Measurements from ENCODE around the gene ATXN7.

Gene ATXN7

DNA sequence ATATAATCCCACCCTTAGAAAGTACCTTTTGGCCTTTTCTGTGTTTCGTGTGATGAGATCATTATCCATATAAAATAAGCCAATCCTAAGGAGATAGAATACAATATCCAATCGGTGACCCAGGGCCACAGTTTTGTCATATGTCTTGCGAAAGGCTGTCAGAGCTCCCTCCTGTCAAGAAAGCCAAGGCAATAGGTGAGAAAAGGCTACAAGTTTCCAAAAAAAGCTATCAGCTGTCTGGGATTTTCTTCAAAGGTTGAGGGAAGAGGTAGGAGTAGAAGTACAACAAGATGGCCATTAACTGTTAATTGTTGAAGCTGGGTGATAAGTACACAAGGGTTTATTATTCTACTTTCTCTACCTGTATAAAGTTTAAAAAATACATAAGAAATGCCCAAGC lies 155.6 kb downstream of the ATXN7 start:
- H3K4me1 ChIP-seq (ENCODE audit: control insufficient read depth, insufficient read depth, low read length, unreplicated experiment), result peaks cover 25% of the 10 kb centered on the region
- H3K4me3 ChIP-seq (ENCODE audit: low read depth, low read length), result no peak overlapping the region
- H3K27me3 ChIP-seq (ENCODE audit: insufficient read depth, low read length), result no peaks in the 10 kb centered on the region
- no peak overlapping the region for H2AFZ ChIP-seq (ENCODE audit: low read length, unreplicated experiment)
- peaks cover 49% of the 10 kb centered on the region for H3K36me3 ChIP-seq (ENCODE audit: insufficient read depth, low read length)
- H3K79me2 ChIP-seq (ENCODE audit: control insufficient read depth, insufficient read depth, low read length, unreplicated experiment), result peaks cover 44% of the 10 kb centered on the region
- no peak overlapping the region for H3K27ac ChIP-seq (ENCODE audit: low read depth, low read length)

DNA sequence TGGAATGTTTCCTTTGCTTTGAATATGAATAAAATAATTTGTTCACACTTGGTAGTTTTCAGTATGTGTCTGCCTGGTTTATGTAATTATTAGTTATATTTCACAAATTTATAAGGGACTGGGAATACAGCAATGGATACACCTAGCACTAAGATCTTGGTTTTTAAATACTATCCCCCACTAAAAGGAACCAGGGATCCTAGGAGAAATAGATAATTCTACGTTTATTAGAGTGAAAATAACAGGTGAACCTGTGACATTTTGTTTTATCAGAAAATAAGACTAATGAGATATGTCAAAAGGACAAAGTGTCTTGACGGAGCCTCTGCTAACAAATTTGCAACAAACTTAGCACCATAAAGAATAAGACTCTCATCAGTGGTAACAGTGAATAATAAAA lies 156.2 kb downstream of the ATXN7 start:
- peaks cover 39% of the 10 kb centered on the region for H3K79me2 ChIP-seq (ENCODE audit: control insufficient read depth, insufficient read depth, low read length, unreplicated experiment)

DNA sequence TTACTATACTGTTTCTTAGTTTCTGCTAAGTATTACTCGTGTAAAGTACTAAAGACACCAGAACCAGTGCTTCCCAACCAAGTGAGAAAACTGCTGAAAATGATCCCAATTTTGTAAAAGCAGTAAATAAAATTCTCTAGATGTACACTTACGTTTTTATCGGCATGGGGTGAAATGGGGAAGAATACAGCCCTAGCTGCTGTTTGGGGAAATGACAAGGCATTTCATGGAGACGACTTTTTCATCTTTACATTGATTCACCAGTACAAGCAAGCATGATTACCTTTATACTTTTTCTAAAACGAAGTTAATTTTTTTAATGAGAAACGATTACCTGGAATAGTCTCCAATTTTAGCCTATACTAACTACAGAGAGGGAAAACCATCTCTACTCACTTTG lies 158.3 kb downstream of the ATXN7 start:
- H3K27ac ChIP-seq (ENCODE audit: low read depth, low read length), result peak overlapping the region; percentile 64; the same call in 1 of the 2 replicates
- peaks cover 28% of the 10 kb centered on the region for H3K36me3 ChIP-seq (ENCODE audit: insufficient read depth, low read length)
- no peaks in the 10 kb centered on the region for H3K27me3 ChIP-seq (ENCODE audit: insufficient read depth, low read length)
- peak overlapping the region; percentile 97 for H3K4me3 ChIP-seq (ENCODE audit: low read depth, low read length)
- no peak overlapping the region for H2AFZ ChIP-seq (ENCODE audit: low read length, unreplicated experiment)
- H3K79me2 ChIP-seq (ENCODE audit: control insufficient read depth, insufficient read depth, low read length, unreplicated experiment), result peaks cover 32% of the 10 kb centered on the region
- peaks cover 21% of the 10 kb centered on the region for H3K4me1 ChIP-seq (ENCODE audit: control insufficient read depth, insufficient read depth, low read length, unreplicated experiment)

More for the DNA sequence above, 156.2 kb downstream of the ATXN7 start:
- no peak overlapping the region for H2AFZ ChIP-seq (ENCODE audit: low read length, unreplicated experiment)
- H3K27ac ChIP-seq (ENCODE audit: low read depth, low read length), result no peak overlapping the region
- H3K4me1 ChIP-seq (ENCODE audit: control insufficient read depth, insufficient read depth, low read length, unreplicated experiment), result peaks cover 25% of the 10 kb centered on the region
- no peak overlapping the region for H3K4me3 ChIP-seq (ENCODE audit: low read depth, low read length)
- H3K27me3 ChIP-seq (ENCODE audit: insufficient read depth, low read length), result no peaks in the 10 kb centered on the region
- H3K36me3 ChIP-seq (ENCODE audit: insufficient read depth, low read length), result peaks cover 43% of the 10 kb centered on the region

DNA sequence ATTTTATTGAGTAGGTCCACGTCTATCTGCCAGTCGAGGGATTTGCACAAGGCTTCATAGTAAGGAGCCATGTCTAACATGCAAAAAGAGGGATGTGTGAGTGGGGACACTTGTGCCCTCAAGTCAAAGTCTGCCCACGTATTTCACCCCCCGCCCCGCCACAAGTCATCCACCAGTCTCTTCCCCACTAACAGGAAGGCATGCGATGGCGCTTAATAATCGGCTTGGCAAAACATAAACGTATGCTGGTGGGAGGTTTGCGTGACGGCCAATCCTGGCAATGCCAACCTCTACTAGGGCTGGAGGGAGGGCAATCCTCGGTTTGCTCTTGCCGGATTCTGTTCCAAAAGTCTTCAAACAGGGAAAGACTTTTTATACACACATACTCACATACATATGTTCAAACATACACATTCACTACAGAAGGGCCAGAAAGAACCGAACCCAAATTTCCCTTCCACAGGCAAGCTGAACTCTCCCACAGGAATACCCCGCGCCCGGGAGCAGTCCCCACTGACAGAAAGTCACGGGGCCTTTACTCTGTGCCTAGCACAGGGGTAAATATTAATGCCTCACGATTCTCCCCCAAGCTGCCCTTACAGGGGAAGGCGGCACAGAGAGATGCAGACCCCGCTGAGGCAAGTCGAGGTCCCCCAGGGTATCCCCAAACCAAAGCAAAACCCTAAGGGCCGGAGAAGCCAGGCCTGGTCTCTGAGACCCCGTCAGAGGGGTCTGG lies 159.0 kb downstream of the ATXN7 start:
- Histone ChIP-seq H3K27me3 (ENCODE audit: insufficient read depth, low read length) (no peaks in the 10 kb centered on the region; the same call in 1 of the 2 replicates), H3K79me2 (ENCODE audit: control insufficient read depth, insufficient read depth, low read length, unreplicated experiment) (peaks cover 32% of the 10 kb centered on the region), H3K4me3 (ENCODE audit: low read depth, low read length) (peak overlapping the region; percentile 97), H3K27ac (ENCODE audit: low read depth, low read length) (peak overlapping the region; percentile 64), H3K36me3 (ENCODE audit: insufficient read depth, low read length) (peaks cover 24% of the 10 kb centered on the region), H2AFZ (ENCODE audit: low read length, unreplicated experiment) (peak overlapping the region; percentile 90), H3K4me1 (ENCODE audit: control insufficient read depth, insufficient read depth, low read length, unreplicated experiment) (peaks cover 14% of the 10 kb centered on the region)

DNA sequence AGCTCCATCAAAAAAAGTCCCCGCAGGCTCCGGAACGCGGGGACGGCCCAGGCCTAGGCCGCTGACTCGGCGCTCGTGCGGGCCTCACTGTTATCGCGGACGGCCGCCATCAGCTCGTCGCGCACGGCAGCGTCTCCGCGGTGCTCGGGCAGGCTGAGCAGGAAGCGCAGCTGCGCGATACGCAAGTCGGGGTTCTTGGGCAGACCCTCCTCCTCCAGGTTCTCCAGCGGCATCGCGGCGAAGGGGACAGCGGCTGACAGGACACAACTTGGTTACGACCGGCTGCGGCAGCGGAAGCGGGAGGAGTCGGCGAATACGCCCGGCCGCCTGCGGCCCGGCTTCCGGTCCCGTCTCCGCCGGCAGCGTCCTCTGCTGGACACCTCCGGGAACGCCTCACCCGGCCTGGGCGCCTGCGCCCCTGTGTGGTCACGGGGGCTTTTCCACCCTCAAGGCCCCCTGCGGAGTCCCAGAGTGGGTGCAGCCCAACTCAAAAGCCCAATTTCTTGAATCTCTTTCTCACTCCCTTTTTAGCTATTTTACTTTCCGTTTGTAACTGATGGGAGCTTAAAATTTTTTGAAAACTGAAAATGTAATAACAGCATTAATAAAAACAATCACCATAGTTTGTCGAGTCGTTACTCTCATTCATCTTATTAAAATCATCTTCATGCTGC lies 159.7 kb downstream of the ATXN7 start, which contains the start of gene PSMD6:
Gene PSMD6 (minus strand): TSS at position 308 of the 674 bp plus-strand sequence. CDS start 75 bp downstream, at position 233.
- Histone ChIP-seq H3K4me3 (ENCODE audit: low read depth, low read length) (peak within 1 kb of the TSS; percentile 97), H3K36me3 (ENCODE audit: insufficient read depth, low read length) (peaks cover 17% of the 10 kb centered on the region), H3K27me3 (ENCODE audit: insufficient read depth, low read length) (no peaks in the 10 kb centered on the region; the same call in 1 of the 2 replicates), H2AFZ (ENCODE audit: low read length, unreplicated experiment) (peak within 1 kb of the TSS; percentile 95), H3K79me2 (ENCODE audit: control insufficient read depth, insufficient read depth, low read length, unreplicated experiment) (peaks cover 32% of the 10 kb centered on the region), H3K4me1 (ENCODE audit: control insufficient read depth, insufficient read depth, low read length, unreplicated experiment) (peaks cover 13% of the 10 kb centered on the region), H3K27ac (ENCODE audit: low read depth, low read length) (peak within 1 kb of the TSS; percentile 64)

DNA sequence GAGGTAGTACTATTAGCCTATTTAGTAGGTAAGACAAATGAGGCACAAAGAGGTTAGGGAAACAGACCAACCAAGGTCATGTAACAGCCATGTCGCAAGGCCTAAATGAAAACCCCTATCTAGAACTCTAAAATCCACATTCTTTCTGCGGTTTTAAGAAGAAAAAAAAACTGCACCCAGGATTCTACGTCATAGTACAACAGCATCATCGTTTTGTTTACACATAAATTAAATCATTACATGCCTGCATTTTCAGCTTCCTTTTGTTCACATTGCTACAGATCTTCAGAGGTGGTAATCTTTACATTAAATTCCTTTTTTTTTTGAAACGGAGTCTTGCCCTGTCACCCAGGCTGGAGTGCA lies 160.2 kb downstream of the ATXN7 start:
- Histone ChIP-seq H3K4me1 (ENCODE audit: control insufficient read depth, insufficient read depth, low read length, unreplicated experiment) (peaks cover 13% of the 10 kb centered on the region), H3K79me2 (ENCODE audit: control insufficient read depth, insufficient read depth, low read length, unreplicated experiment) (peaks cover 32% of the 10 kb centered on the region), H3K36me3 (ENCODE audit: insufficient read depth, low read length) (peaks cover 13% of the 10 kb centered on the region), H2AFZ (ENCODE audit: low read length, unreplicated experiment) (peak overlapping the region; percentile 95), H3K27me3 (ENCODE audit: insufficient read depth, low read length) (no peaks in the 10 kb centered on the region; the same call in 1 of the 2 replicates), H3K4me3 (ENCODE audit: low read depth, low read length) (peak overlapping the region; percentile 97), H3K27ac (ENCODE audit: low read depth, low read length) (no peak overlapping the region)

DNA sequence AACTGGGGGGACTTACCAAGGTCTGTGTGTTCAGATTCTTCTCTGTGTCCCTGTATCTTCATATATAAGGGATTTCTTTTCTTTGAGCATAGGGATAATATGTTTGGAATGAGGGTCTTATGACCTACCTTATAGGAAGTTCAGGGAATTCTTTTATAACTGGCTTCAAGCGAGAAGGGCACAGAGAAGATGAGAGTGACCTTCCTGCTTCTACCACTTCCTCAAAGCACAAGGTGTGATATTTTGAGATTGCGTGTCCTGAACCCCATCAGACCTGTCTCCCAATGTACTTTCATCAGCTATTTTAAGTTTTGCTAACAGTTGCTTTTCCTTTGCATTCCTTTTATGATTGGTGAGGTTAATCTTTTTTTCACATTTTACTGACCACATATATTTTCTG lies 162.7 kb downstream of the ATXN7 start:
- H3K27ac ChIP-seq (ENCODE audit: low read depth, low read length), result no peak overlapping the region
- no peak overlapping the region for H3K4me3 ChIP-seq (ENCODE audit: low read depth, low read length)
- H3K79me2 ChIP-seq (ENCODE audit: control insufficient read depth, insufficient read depth, low read length, unreplicated experiment), result peaks cover 19% of the 10 kb centered on the region
- H3K36me3 ChIP-seq (ENCODE audit: insufficient read depth, low read length), result no peaks in the 10 kb centered on the region; the same call in 1 of the 2 replicates
- no peak overlapping the region for H2AFZ ChIP-seq (ENCODE audit: low read length, unreplicated experiment)
- H3K27me3 ChIP-seq (ENCODE audit: insufficient read depth, low read length), result peaks cover 8% of the 10 kb centered on the region; the same call in 1 of the 2 replicates
- peaks cover 9% of the 10 kb centered on the region for H3K4me1 ChIP-seq (ENCODE audit: control insufficient read depth, insufficient read depth, low read length, unreplicated experiment)

DNA sequence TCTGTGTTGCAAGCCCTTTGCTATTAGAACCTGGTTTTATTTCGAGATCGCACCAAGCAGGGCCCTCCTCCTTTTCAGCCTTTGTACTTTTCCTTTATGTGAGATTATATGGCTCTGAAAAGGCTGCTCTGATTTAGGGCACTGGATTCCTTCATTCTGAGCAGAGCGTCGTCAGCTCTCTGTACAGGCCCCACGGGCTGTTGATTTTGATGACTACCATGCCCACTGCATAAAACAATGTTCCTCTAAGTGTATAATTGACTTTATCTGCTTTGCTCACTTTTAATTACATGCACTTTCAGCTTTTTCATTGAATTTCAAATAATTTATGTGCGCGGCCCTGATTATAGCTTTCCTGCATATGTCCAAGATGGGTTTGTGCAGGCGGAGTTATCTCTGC lies 164.0 kb downstream of the ATXN7 start:
- peaks cover 8% of the 10 kb centered on the region; the same call in 1 of the 2 replicates for H3K27me3 ChIP-seq (ENCODE audit: insufficient read depth, low read length)
- H2AFZ ChIP-seq (ENCODE audit: low read length, unreplicated experiment), result no peak overlapping the region
- H3K4me3 ChIP-seq (ENCODE audit: low read depth, low read length), result no peak overlapping the region
- H3K36me3 ChIP-seq (ENCODE audit: insufficient read depth, low read length), result no peaks in the 10 kb centered on the region
- no peak overlapping the region for H3K27ac ChIP-seq (ENCODE audit: low read depth, low read length)
- peaks cover 6% of the 10 kb centered on the region for H3K79me2 ChIP-seq (ENCODE audit: control insufficient read depth, insufficient read depth, low read length, unreplicated experiment)
- H3K4me1 ChIP-seq (ENCODE audit: control insufficient read depth, insufficient read depth, low read length, unreplicated experiment), result no peaks in the 10 kb centered on the region

DNA sequence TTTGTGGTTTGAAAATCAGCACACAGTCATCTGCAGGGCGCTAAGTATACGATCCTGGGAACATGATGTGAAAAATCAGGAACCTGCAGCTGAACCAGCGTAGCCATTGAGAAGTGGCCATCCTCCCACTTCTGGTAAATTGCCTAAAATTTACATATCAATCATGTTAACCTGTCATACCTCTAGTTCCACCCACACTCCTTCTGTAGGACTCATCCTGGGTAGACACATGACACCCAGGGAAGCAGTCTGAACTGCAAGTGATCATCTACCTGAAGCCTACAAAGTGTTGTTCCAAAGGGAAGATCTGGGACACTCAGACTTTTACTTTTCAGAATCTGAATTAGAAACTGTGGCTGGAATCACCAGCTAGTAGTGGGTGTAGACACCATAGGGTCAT lies 165.1 kb downstream of the ATXN7 start:
- Histone ChIP-seq H2AFZ (ENCODE audit: low read length, unreplicated experiment) (no peak overlapping the region), H3K27ac (ENCODE audit: low read depth, low read length) (no peak overlapping the region)

DNA sequence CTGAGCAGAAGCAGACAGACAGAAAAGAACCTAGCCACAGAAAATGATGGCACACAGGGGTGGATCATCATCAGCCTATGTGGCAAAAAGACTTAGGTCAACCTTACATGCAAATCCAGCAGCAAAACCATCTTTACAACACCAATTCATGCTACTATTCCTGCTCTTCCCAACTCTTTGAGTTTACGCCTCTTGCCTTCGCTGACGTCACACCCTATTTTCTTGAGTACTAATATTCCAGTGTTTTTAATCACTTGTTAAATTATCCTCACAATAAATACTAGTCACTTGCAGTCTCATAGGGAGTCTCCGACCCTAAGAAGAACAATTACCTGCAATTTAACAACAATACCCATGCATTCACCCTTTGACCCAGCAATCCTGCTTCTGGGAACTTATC lies 165.6 kb downstream of the ATXN7 start:
- no peak overlapping the region for H2AFZ ChIP-seq (ENCODE audit: low read length, unreplicated experiment)
- H3K27ac ChIP-seq (ENCODE audit: low read depth, low read length), result no peak overlapping the region
- no peak overlapping the region for H3K4me3 ChIP-seq (ENCODE audit: low read depth, low read length)
- no peaks in the 10 kb centered on the region for H3K4me1 ChIP-seq (ENCODE audit: control insufficient read depth, insufficient read depth, low read length, unreplicated experiment)
- no peaks in the 10 kb centered on the region for H3K36me3 ChIP-seq (ENCODE audit: insufficient read depth, low read length)
- peaks cover 8% of the 10 kb centered on the region; the same call in 1 of the 2 replicates for H3K27me3 ChIP-seq (ENCODE audit: insufficient read depth, low read length)
- H3K79me2 ChIP-seq (ENCODE audit: control insufficient read depth, insufficient read depth, low read length, unreplicated experiment), result no peaks in the 10 kb centered on the region

More for the DNA sequence above, 165.1 kb downstream of the ATXN7 start:
- no peaks in the 10 kb centered on the region for H3K36me3 ChIP-seq (ENCODE audit: insufficient read depth, low read length)
- no peak overlapping the region for H3K4me3 ChIP-seq (ENCODE audit: low read depth, low read length)
- H3K79me2 ChIP-seq (ENCODE audit: control insufficient read depth, insufficient read depth, low read length, unreplicated experiment), result no peaks in the 10 kb centered on the region
- H3K4me1 ChIP-seq (ENCODE audit: control insufficient read depth, insufficient read depth, low read length, unreplicated experiment), result no peaks in the 10 kb centered on the region
- H3K27me3 ChIP-seq (ENCODE audit: insufficient read depth, low read length), result peaks cover 8% of the 10 kb centered on the region; the same call in 1 of the 2 replicates

Data from ACC112 (cell line).